ENCODE measurements around the gene GDE1. TPM values are rescaled to one million over a fixed set of nuclear protein-coding genes. Genes with fewer than 3 reads are reported as not detected.

The GDE1 gene
- total and polyA plus RNA-seq, 4 donors = 65.2 to 114 (median 103) TPM

- Histone ChIP-seq H3K4me3 (ENCODE audit: low read depth, low read length) (no peak overlapping the region), H3K36me3 (ENCODE audit: control insufficient read depth, insufficient read depth, low read length) (peaks cover 32% of the 10 kb centered on the region), H3K9me3 (ENCODE audit: control insufficient read depth, insufficient read depth, low read length) (no peaks in the 10 kb centered on the region), H3K27me3 (ENCODE audit: control insufficient read depth, insufficient read depth, low read length) (no peaks in the 10 kb centered on the region), H3K4me1 (ENCODE audit: control insufficient read depth, insufficient read depth, low read length) (no peaks in the 10 kb centered on the region), H3K27ac (ENCODE audit: low read depth, low read length) (no peak overlapping the region)
- DNase-seq (ENCODE audit: low read depth in 4 of 6, low spot score in 6 of 6) = no peak
- 86% methylated on average over 1 of the region's 5 CpGs for WGBS (ENCODE audit: insufficient coverage)
These were observed 22.9 kb downstream of the GDE1 start for GRCh38 chr16:19499006-19499405.

- Histone ChIP-seq H3K27ac (ENCODE audit: low read depth, low read length) (no peak overlapping the region), H3K4me3 (ENCODE audit: low read depth, low read length) (no peak overlapping the region), H3K9me3 (ENCODE audit: control insufficient read depth, insufficient read depth, low read length) (no peaks in the 10 kb centered on the region), H3K4me1 (ENCODE audit: control insufficient read depth, insufficient read depth, low read length) (no peaks in the 10 kb centered on the region), H3K27me3 (ENCODE audit: control insufficient read depth, insufficient read depth, low read length) (no peaks in the 10 kb centered on the region), H3K36me3 (ENCODE audit: control insufficient read depth, insufficient read depth, low read length) (peaks cover 21% of the 10 kb centered on the region)
- no peak for DNase-seq (ENCODE audit: low read depth in 4 of 6, low spot score in 6 of 6)
- 70% methylated on average over 2 of the region's 5 CpGs for WGBS (ENCODE audit: insufficient coverage)
These were observed 24.7 kb downstream of the GDE1 start for GRCh38 chr16:19497176-19497575.

GRCh38 chr16:19490619-19491018, 31.3 kb downstream of the GDE1 start:
- no peaks in the 10 kb centered on the region for H3K27me3 ChIP-seq (ENCODE audit: control insufficient read depth, insufficient read depth, low read length)
- H3K4me3 ChIP-seq (ENCODE audit: low read depth, low read length) = no peak overlapping the region
- no peaks in the 10 kb centered on the region for H3K9me3 ChIP-seq (ENCODE audit: control insufficient read depth, insufficient read depth, low read length)
- H3K4me1 ChIP-seq (ENCODE audit: control insufficient read depth, insufficient read depth, low read length) = no peaks in the 10 kb centered on the region
- DNase-seq (ENCODE audit: low read depth in 4 of 6, low spot score in 6 of 6) = no peak
- 93% methylated on average over 1 of the region's 1 CpG for WGBS (ENCODE audit: insufficient coverage)
- peaks cover under 1% of the 10 kb centered on the region for H3K36me3 ChIP-seq (ENCODE audit: control insufficient read depth, insufficient read depth, low read length)
- H3K27ac ChIP-seq (ENCODE audit: low read depth, low read length) = no peak overlapping the region

- Histone ChIP-seq H3K4me3 (ENCODE audit: low read depth, low read length) (no peak overlapping the region), H3K27ac (ENCODE audit: low read depth, low read length) (no peak overlapping the region), H3K36me3 (ENCODE audit: control insufficient read depth, insufficient read depth, low read length) (no peaks in the 10 kb centered on the region), H3K27me3 (ENCODE audit: control insufficient read depth, insufficient read depth, low read length) (no peaks in the 10 kb centered on the region), H3K4me1 (ENCODE audit: control insufficient read depth, insufficient read depth, low read length) (no peaks in the 10 kb centered on the region), H3K9me3 (ENCODE audit: control insufficient read depth, insufficient read depth, low read length) (no peaks in the 10 kb centered on the region)
- DNase-seq (ENCODE audit: low read depth in 4 of 6, low spot score in 6 of 6) = no peak
- 67% methylated on average over 4 of the region's 4 CpGs for WGBS (ENCODE audit: insufficient coverage)
These were observed 33.7 kb downstream of the GDE1 start for GRCh38 chr16:19488213-19488640.

- no peak for DNase-seq (ENCODE audit: low read depth in 4 of 6, low spot score in 6 of 6)
- Histone ChIP-seq H3K36me3 (ENCODE audit: control insufficient read depth, insufficient read depth, low read length) (no peaks in the 10 kb centered on the region), H3K4me3 (ENCODE audit: low read depth, low read length) (no peak overlapping the region), H3K4me1 (ENCODE audit: control insufficient read depth, insufficient read depth, low read length) (no peaks in the 10 kb centered on the region), H3K27ac (ENCODE audit: low read depth, low read length) (no peak overlapping the region), H3K9me3 (ENCODE audit: control insufficient read depth, insufficient read depth, low read length) (no peaks in the 10 kb centered on the region), H3K27me3 (ENCODE audit: control insufficient read depth, insufficient read depth, low read length) (no peaks in the 10 kb centered on the region)
- 71% methylated on average over 6 of the region's 10 CpGs for WGBS (ENCODE audit: insufficient coverage)
These were observed 35.1 kb downstream of the GDE1 start for GRCh38 chr16:19486750-19487325.

- Histone ChIP-seq H3K27me3 (ENCODE audit: control insufficient read depth, insufficient read depth, low read length) (no peaks in the 10 kb centered on the region), H3K4me3 (ENCODE audit: low read depth, low read length) (no peak overlapping the region), H3K36me3 (ENCODE audit: control insufficient read depth, insufficient read depth, low read length) (no peaks in the 10 kb centered on the region), H3K4me1 (ENCODE audit: control insufficient read depth, insufficient read depth, low read length) (no peaks in the 10 kb centered on the region), H3K27ac (ENCODE audit: low read depth, low read length) (no peak overlapping the region), H3K9me3 (ENCODE audit: control insufficient read depth, insufficient read depth, low read length) (no peaks in the 10 kb centered on the region)
- no peak for DNase-seq (ENCODE audit: low read depth in 4 of 6, low spot score in 6 of 6)
- 100% methylated on average over 1 of the region's 4 CpGs for WGBS (ENCODE audit: insufficient coverage)
These were observed 35.8 kb downstream of the GDE1 start for GRCh38 chr16:19486051-19486450.

GRCh38 chr16:19485611-19486010, 36.3 kb downstream of the GDE1 start:
- DNase-seq (ENCODE audit: low read depth in 4 of 6, low spot score in 6 of 6) = no peak
- no peaks in the 10 kb centered on the region for H3K27me3 ChIP-seq (ENCODE audit: control insufficient read depth, insufficient read depth, low read length)
- no peaks in the 10 kb centered on the region for H3K4me1 ChIP-seq (ENCODE audit: control insufficient read depth, insufficient read depth, low read length)
- 82% methylated on average over 2 of the region's 5 CpGs for WGBS (ENCODE audit: insufficient coverage)
- no peaks in the 10 kb centered on the region for H3K36me3 ChIP-seq (ENCODE audit: control insufficient read depth, insufficient read depth, low read length)
- no peaks in the 10 kb centered on the region for H3K9me3 ChIP-seq (ENCODE audit: control insufficient read depth, insufficient read depth, low read length)
- H3K4me3 ChIP-seq (ENCODE audit: low read depth, low read length) = no peak overlapping the region
- H3K27ac ChIP-seq (ENCODE audit: low read depth, low read length) = no peak overlapping the region

- no peak for DNase-seq (ENCODE audit: low read depth in 4 of 6, low spot score in 6 of 6)
- no peaks in the 10 kb centered on the region for H3K4me1 ChIP-seq (ENCODE audit: control insufficient read depth, insufficient read depth, low read length)
- no CpG with 5 or more reads among the region's 3 CpGs for WGBS (ENCODE audit: insufficient coverage)
- no peaks in the 10 kb centered on the region for H3K9me3 ChIP-seq (ENCODE audit: control insufficient read depth, insufficient read depth, low read length)
- H3K4me3 ChIP-seq (ENCODE audit: low read depth, low read length) = no peak overlapping the region
- no peaks in the 10 kb centered on the region for H3K36me3 ChIP-seq (ENCODE audit: control insufficient read depth, insufficient read depth, low read length)
- H3K27ac ChIP-seq (ENCODE audit: low read depth, low read length) = no peak overlapping the region
- no peaks in the 10 kb centered on the region for H3K27me3 ChIP-seq (ENCODE audit: control insufficient read depth, insufficient read depth, low read length)
These were observed 37.8 kb downstream of the GDE1 start for GRCh38 chr16:19484096-19484495.

GRCh38 chr16:19482291-19482690, 39.6 kb downstream of the GDE1 start:
- Histone ChIP-seq H3K27me3 (ENCODE audit: control insufficient read depth, insufficient read depth, low read length) (no peaks in the 10 kb centered on the region), H3K36me3 (ENCODE audit: control insufficient read depth, insufficient read depth, low read length) (no peaks in the 10 kb centered on the region), H3K4me3 (ENCODE audit: low read depth, low read length) (no peak overlapping the region), H3K9me3 (ENCODE audit: control insufficient read depth, insufficient read depth, low read length) (no peaks in the 10 kb centered on the region), H3K4me1 (ENCODE audit: control insufficient read depth, insufficient read depth, low read length) (no peaks in the 10 kb centered on the region), H3K27ac (ENCODE audit: low read depth, low read length) (no peak overlapping the region)
- no peak for DNase-seq (ENCODE audit: low read depth in 4 of 6, low spot score in 6 of 6)
- no CpG with 5 or more reads among the region's 1 CpG for WGBS (ENCODE audit: insufficient coverage)

GRCh38 chr16:19481769-19482168, 40.1 kb downstream of the GDE1 start:
- Histone ChIP-seq H3K36me3 (ENCODE audit: control insufficient read depth, insufficient read depth, low read length) (no peaks in the 10 kb centered on the region), H3K27me3 (ENCODE audit: control insufficient read depth, insufficient read depth, low read length) (no peaks in the 10 kb centered on the region), H3K9me3 (ENCODE audit: control insufficient read depth, insufficient read depth, low read length) (no peaks in the 10 kb centered on the region), H3K4me3 (ENCODE audit: low read depth, low read length) (no peak overlapping the region), H3K4me1 (ENCODE audit: control insufficient read depth, insufficient read depth, low read length) (no peaks in the 10 kb centered on the region), H3K27ac (ENCODE audit: low read depth, low read length) (no peak overlapping the region)
- no peak for DNase-seq (ENCODE audit: low read depth in 4 of 6, low spot score in 6 of 6)
- WGBS (ENCODE audit: insufficient coverage) = 96% methylated on average over 3 of the region's 5 CpGs
